Adrenal gland (tissue), 5 donors: ENCODE data around the gene MCCD1.
"Not testable (repeated sequence)": the region's sequence is repeated elsewhere in the genome, so short reads cannot be mapped to it uniquely, and the experiment has no call there.

Source experiments
- POLR2A ChIP-seq, 2 donors: fragments of 450-650 bp; IDR thresholded peaks; one replicate each; pipeline ENCODE4 v1.6.1; 2017; ENCODE audit warnings: antibody characterized with exemption in 2 of 2, mild to moderate bottlenecking in 2 of 2, moderate library complexity in 1 of 2
- TF ChIP-seq, protein P1 (sequence below), 6 experiments: fragments of 450-650 bp in 4 of 6; fragments of 200-600 bp in 2 of 6; sonication (generic) in 1 of 6; IDR thresholded peaks; 1 replicate in 5 of 6; 2 replicates in 1 of 6; pipeline versions ENCODE4 v1.5.1 to v1.8.0; 2016 to 2021; ENCODE audit warnings: antibody characterized with exemption in 6 of 6, mild to moderate bottlenecking in 2 of 6, moderate library complexity in 1 of 6
- donor health status: DM: no; HTN: no; CAD: no.

DNA sequence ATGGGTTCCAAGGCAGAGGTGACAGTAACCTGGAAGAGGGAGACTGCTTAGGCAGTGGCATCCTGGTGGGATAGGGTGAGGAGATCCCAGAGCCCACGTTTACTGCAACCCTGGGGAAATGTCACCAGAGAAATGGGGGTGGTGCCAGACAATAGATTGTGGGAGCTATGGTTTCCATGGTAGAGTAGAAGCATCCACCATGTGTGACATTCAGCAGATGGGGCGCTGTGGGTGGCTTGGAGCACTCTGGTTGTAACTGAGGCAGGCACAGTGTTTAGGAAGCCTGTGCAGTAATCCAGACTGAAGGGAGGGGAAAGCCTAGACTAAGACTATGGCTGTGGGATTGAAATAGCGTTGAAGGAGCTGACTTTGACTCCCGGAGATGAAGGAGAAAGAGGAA, 31.9 kb upstream of the MCCD1 start:
- TF ChIP-seq, protein P1, sequence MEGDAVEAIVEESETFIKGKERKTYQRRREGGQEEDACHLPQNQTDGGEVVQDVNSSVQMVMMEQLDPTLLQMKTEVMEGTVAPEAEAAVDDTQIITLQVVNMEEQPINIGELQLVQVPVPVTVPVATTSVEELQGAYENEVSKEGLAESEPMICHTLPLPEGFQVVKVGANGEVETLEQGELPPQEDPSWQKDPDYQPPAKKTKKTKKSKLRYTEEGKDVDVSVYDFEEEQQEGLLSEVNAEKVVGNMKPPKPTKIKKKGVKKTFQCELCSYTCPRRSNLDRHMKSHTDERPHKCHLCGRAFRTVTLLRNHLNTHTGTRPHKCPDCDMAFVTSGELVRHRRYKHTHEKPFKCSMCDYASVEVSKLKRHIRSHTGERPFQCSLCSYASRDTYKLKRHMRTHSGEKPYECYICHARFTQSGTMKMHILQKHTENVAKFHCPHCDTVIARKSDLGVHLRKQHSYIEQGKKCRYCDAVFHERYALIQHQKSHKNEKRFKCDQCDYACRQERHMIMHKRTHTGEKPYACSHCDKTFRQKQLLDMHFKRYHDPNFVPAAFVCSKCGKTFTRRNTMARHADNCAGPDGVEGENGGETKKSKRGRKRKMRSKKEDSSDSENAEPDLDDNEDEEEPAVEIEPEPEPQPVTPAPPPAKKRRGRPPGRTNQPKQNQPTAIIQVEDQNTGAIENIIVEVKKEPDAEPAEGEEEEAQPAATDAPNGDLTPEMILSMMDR (IDR thresholded peaks at IDR 0.05) = not testable (repeated sequence)
- TF ChIP-seq POLR2A (IDR thresholded peaks at IDR 0.05) = not testable (repeated sequence)
